Vagina (tissue), 2 donors: ENCODE results near the gene ETV3. TPM values are rescaled to one million over a fixed set of nuclear protein-coding genes. Genes with fewer than 3 reads are reported as not detected.
A peak's percentile ranks its signal among the peaks of the same experiment; 100 is the strongest.
"Not testable (repeated sequence)": the region's sequence is repeated elsewhere in the genome, so short reads cannot be mapped to it uniquely, and the experiment has no call there.

Experiments
- DNase-seq, 2 donors: peaks; one replicate each; pipeline ENCODE4 v3.0.0-alpha.2; 2017; ENCODE audit errors: extremely low spot score in 2 of 2
- H3K27ac ChIP-seq: fragments of 200-600 bp; sonication (generic); one replicate; pipeline ENCODE4 v1.5.1; 2019
- H3K27me3 ChIP-seq: fragments of 200-600 bp; sonication (generic); one replicate; pipeline ENCODE4 v1.5.1; 2019
- H3K36me3 ChIP-seq, 2 donors: fragments of 200-600 bp; sonication (generic); one replicate each; pipeline ENCODE4 v1.5.1; 2017 to 2019
- H3K4me1 ChIP-seq: fragments of 200-600 bp; sonication (generic); one replicate; pipeline ENCODE4 v1.5.1; 2019
- H3K4me3 ChIP-seq, 2 donors: fragments of 200-600 bp; sonication (generic); 1 replicate in 1 of 2; 2 replicates in 1 of 2; pipeline ENCODE4 v1.5.1; 2016 to 2019
- H3K9me3 ChIP-seq: fragments of 200-600 bp; sonication (generic); one replicate; pipeline ENCODE4 v1.5.1; 2019
- POLR2A ChIP-seq, 2 donors: fragments of 450-650 bp; IDR thresholded peaks; one replicate each; pipeline ENCODE4 v1.6.1; 2017; ENCODE audit warnings: antibody characterized with exemption in 2 of 2, mild to moderate bottlenecking in 2 of 2, moderate library complexity in 2 of 2
- POLR2AphosphoS5 ChIP-seq, 2 donors: sonication (generic); formaldehyde crosslinking; IDR thresholded peaks; one replicate each; pipeline ENCODE4 v1.9.0; 2017; ENCODE audit warnings: antibody characterized with exemption in 2 of 2, mild to moderate bottlenecking in 2 of 2, low read depth in 1 of 2; ENCODE audit not compliant: insufficient read depth in 1 of 2
- intact Hi-C: fragments of 100-400 bp; cut with DNase I; formaldehyde crosslinking; loops from one replicate; pipeline ENCODE4 v1.15.1; 2023
- total RNA-seq: library from RNA; depleted of rRNA; stranded (reverse); fragments of >200 nt; gene quantifications from one replicate; pipeline ENCODE4 v1.2.3, GENCODE V29; 2016
- TF ChIP-seq, protein P1 (sequence below), 3 experiments: fragments of 450-650 bp in 2 of 3; fragments of 200-600 bp in 1 of 3; sonication (generic) in 1 of 3; IDR thresholded peaks; one replicate each; pipeline ENCODE4 v1.5.1; 2017 to 2019; ENCODE audit warnings: antibody characterized with exemption in 3 of 3, mild to moderate bottlenecking in 2 of 3, moderate library complexity in 2 of 3

The ETV3 gene
- 37.3 TPM for total RNA-seq

DNA sequence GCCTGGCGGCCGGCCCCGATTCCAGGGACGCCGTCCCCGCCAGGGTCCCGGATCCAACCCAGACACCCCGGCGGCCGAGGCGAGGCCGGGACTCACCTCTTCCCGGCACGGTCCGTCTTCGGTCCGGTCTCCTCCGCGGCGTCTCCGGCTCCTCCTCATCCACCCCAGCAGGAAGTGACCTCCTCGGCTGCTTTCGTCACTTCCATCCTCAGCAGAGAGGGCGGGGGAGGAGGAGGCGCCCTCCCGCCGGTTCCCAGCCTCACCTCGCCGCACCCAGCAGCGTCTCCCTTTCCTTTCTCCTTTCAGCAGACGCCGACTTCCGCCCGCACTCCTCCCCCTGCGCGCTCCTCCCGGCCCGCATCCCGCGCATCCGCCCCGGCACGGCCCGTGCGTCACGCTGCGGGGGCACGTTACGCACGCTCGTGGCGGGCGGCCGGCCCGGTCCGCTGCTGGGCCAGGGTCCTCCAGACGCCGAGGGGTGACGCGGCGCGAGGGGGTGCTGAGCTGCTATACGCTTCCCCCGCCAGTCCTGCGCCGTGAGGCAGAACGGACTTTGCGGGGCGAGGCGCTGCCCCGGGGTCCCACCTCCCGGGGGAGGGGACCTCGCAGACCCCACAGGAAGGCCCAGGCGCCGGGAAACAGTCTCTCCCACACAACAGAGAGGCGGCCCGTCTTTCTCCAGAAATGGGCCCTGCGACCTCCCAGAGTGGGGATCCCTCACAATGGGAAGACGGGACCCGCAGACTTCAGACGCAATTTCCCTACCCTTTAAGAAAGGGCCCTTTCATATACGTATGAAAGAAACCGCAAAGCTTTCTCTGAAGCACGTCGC lies at the start of gene ETV3:
ETV3 (minus strand) TSS at position 176 of the 832 bp plus-strand sequence. CDS start 2,043 bp downstream, outside the sequence.
- TF ChIP-seq, protein P1, sequence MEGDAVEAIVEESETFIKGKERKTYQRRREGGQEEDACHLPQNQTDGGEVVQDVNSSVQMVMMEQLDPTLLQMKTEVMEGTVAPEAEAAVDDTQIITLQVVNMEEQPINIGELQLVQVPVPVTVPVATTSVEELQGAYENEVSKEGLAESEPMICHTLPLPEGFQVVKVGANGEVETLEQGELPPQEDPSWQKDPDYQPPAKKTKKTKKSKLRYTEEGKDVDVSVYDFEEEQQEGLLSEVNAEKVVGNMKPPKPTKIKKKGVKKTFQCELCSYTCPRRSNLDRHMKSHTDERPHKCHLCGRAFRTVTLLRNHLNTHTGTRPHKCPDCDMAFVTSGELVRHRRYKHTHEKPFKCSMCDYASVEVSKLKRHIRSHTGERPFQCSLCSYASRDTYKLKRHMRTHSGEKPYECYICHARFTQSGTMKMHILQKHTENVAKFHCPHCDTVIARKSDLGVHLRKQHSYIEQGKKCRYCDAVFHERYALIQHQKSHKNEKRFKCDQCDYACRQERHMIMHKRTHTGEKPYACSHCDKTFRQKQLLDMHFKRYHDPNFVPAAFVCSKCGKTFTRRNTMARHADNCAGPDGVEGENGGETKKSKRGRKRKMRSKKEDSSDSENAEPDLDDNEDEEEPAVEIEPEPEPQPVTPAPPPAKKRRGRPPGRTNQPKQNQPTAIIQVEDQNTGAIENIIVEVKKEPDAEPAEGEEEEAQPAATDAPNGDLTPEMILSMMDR (IDR thresholded peaks at IDR 0.05): no peak
- TF ChIP-seq POLR2AphosphoS5 (IDR thresholded peaks at IDR 0.05; ENCODE audit: insufficient read depth in 1 of 2, low read depth in 1 of 2) (peak; percentile 73 to 96), POLR2A (IDR thresholded peaks at IDR 0.05) (peak in 1 of 2 donors; percentile 84)
- peak within 1 kb of the TSS; percentile 96 to 99 for H3K4me3 ChIP-seq
- peaks cover 49% of the 10 kb centered on the region for H3K4me1 ChIP-seq
- H3K27ac ChIP-seq: peak within 1 kb of the TSS; percentile 99
- intact Hi-C loops: no loop called here
- no peak for DNase-seq
- H3K9me3 ChIP-seq: no peaks in the 10 kb centered on the region
- peaks cover 7 to 28% of the 10 kb centered on the region in 2 donors for H3K36me3 ChIP-seq
- no peaks in the 10 kb centered on the region for H3K27me3 ChIP-seq

DNA sequence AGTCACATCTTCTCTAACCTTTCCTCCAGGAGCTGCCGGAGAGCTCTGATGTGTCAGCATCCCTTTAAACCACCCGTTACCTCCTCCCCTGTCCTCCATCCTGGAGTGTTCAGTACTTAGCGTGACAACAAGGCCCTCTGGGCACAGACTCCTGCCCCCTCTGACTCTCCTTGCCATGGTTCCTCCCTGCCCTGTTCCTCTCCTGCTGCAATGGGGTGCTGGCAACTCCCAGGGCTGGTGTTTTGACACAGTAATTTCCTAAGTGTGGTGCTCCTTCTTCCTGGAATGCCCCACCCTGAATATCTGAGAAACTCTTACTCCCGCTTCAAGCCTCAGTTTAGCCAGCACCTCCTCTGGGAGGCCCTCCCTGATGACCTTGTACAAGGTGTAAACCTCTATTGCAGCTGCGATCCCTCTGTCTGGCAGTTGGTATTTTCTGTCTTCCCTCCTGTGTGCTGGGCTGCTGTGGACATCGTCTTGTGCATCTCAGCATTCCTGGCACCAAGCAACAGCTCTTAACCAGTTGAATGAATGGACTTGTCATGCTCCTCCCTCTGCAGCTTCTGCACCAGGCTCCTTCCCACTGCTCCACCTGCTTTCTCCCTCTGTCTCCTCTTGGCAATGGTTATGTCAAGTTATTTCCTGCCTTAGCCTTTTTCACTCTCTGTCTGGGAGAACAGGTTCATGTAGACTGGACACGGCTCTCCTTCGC lies 48.2 kb upstream of the ETV3 start:
- Histone ChIP-seq H3K9me3 (no peaks in the 10 kb centered on the region), H3K4me3 (no peak overlapping the region), H3K27me3 (no peaks in the 10 kb centered on the region), H3K36me3 (no peaks in the 10 kb centered on the region), H3K27ac (no peak overlapping the region), H3K4me1 (no peaks in the 10 kb centered on the region)
- TF ChIP-seq POLR2AphosphoS5 (IDR thresholded peaks at IDR 0.05; ENCODE audit: insufficient read depth in 1 of 2, low read depth in 1 of 2) (no peak), POLR2A (IDR thresholded peaks at IDR 0.05) (no peak)
- TF ChIP-seq, protein P1 (IDR thresholded peaks at IDR 0.05): no peak
- DNase-seq: no peak
- intact Hi-C loops: no loop called here

DNA sequence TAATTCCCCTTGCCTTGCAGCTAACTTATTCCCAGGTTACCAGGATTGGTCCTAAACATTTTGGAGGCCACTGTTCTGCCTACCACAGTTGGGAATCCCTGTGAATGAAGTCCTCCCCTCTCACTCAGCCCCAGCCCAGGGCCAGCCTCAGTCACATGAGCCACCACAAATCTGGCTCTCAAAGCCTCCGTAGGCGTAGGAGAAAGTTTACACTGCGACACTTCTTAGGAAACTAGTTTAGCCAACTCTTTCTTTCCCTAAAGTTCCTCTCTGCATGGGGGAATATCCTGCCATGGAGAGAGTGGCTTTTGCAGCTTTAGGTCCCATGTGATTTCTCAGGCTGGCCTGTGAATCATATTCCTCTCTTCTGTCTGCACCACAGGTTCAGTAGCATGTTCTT lies 45.7 kb upstream of the ETV3 start:
- no peak overlapping the region for H3K27ac ChIP-seq
- TF ChIP-seq, protein P1 (IDR thresholded peaks at IDR 0.05): no peak
- no peak for TF ChIP-seq POLR2A (IDR thresholded peaks at IDR 0.05)
- no peak for TF ChIP-seq POLR2AphosphoS5 (IDR thresholded peaks at IDR 0.05; ENCODE audit: insufficient read depth in 1 of 2, low read depth in 1 of 2)
- no peaks in the 10 kb centered on the region for H3K4me1 ChIP-seq
- no peak for DNase-seq
- no peaks in the 10 kb centered on the region for H3K36me3 ChIP-seq
- H3K27me3 ChIP-seq: no peaks in the 10 kb centered on the region
- no peak overlapping the region for H3K4me3 ChIP-seq
- intact Hi-C loops: no loop called here
- H3K9me3 ChIP-seq: no peaks in the 10 kb centered on the region

DNA sequence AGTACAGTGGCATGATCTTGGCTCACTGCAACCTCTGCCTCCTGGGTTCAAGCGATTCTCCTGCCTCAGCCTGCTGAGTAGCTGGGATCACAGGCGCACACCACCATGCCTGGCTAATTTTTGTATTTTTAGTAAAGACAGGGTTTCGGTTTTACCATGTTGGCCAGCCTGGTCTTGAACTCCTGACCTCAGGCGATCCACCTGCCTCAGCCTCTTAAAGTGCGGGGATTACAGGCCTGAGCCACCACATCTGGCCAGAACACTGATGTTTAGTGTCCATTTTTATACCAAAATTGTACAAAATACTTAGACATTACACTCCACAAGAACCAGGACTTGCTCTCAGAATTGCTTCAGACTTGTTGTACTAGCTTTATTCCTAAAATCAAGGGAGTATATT lies 44.2 kb upstream of the ETV3 start:
- intact Hi-C loops, DNase-seq, H3K4me1 ChIP-seq, H3K27ac ChIP-seq, H3K27me3 ChIP-seq, H3K9me3 ChIP-seq, H3K4me3 ChIP-seq, H3K36me3 ChIP-seq: not testable (repeated sequence)

DNA sequence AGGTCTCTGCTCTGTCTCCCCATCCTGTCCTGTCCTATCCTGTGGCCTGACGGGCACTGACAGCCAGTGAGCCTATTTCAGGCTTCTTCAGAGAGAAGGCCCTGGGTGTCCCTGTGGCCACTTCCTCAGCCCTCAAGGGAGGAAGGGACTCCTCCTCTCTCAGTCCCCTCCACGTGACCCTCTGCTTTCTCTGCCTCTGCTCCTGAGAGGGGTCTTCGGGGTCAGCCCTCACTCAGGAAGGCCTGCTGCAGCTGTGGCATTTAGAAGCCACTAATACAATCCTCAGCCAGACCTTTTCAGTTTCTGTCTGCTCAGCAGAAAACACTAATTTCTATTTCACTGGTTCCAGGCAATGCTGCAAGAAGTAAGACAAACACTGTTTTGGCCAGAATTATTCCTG lies 43.6 kb upstream of the ETV3 start:
- Histone ChIP-seq H3K4me1 (no peaks in the 10 kb centered on the region), H3K4me3 (no peak overlapping the region), H3K9me3 (no peaks in the 10 kb centered on the region), H3K36me3 (no peaks in the 10 kb centered on the region), H3K27me3 (no peaks in the 10 kb centered on the region), H3K27ac (no peak overlapping the region)
- TF ChIP-seq, protein P1 (IDR thresholded peaks at IDR 0.05): no peak
- TF ChIP-seq POLR2A (IDR thresholded peaks at IDR 0.05): no peak
- no peak for TF ChIP-seq POLR2AphosphoS5 (IDR thresholded peaks at IDR 0.05; ENCODE audit: insufficient read depth in 1 of 2, low read depth in 1 of 2)
- DNase-seq: no peak
- intact Hi-C loops: no loop called here
